H9 (cell line): ENCODE measurements around the gene CSF1R. TPM values are rescaled to one million over a fixed set of nuclear protein-coding genes. Genes with fewer than 3 reads are reported as not detected.

ENCODE experiments used
- DNase-seq: peaks from one replicate; pipeline ENCODE4 v3.0.0-alpha.2; 2017
- H2AFZ ChIP-seq: one replicate; pipeline ENCODE4 v1.6.1; 2013; ENCODE audit warnings: mild to moderate bottlenecking, low read length, control low read depth, moderate library complexity
- H2AK5ac ChIP-seq: 2 replicates; pipeline ENCODE4 v1.6.1; 2013; ENCODE audit warnings: low read length, control low read depth, mixed read lengths; ENCODE audit not compliant: insufficient read length
- H2BK120ac ChIP-seq: one replicate; pipeline ENCODE4 v1.6.1; 2013; ENCODE audit warnings: low read depth, mild to moderate bottlenecking, low read length, control low read depth, inconsistent platforms; ENCODE audit not compliant: poor library complexity, severe bottlenecking
- H2BK12ac ChIP-seq: 2 replicates; pipeline ENCODE4 v1.6.1; 2013; ENCODE audit warnings: low read length, control low read depth, mixed read lengths, low read depth; ENCODE audit not compliant: insufficient read length
- H2BK15ac ChIP-seq: 2 replicates; pipeline ENCODE4 v1.6.1; 2013; ENCODE audit warnings: low read depth, low read length, control low read depth
- H2BK20ac ChIP-seq: one replicate; pipeline ENCODE4 v1.6.1; 2013; ENCODE audit warnings: low read depth, mild to moderate bottlenecking, low read length, control low read depth, inconsistent platforms; ENCODE audit not compliant: poor library complexity, severe bottlenecking
- H2BK5ac ChIP-seq: 2 replicates; pipeline ENCODE4 v1.6.1; 2013; ENCODE audit warnings: low read length, control low read depth, mixed read lengths; ENCODE audit not compliant: insufficient read length
- H3K14ac ChIP-seq: 2 replicates; pipeline ENCODE4 v1.6.1; 2013; ENCODE audit warnings: low read length, control low read depth; ENCODE audit not compliant: insufficient read depth
- H3K18ac ChIP-seq: 2 replicates; pipeline ENCODE4 v1.6.1; 2013; ENCODE audit warnings: low read depth, mild to moderate bottlenecking, mixed read lengths, low read length, control low read depth; ENCODE audit not compliant: insufficient read length
- H3K23ac ChIP-seq: 2 replicates; pipeline ENCODE4 v1.6.1; 2013; ENCODE audit warnings: low read length, control low read depth, mixed read lengths, low read depth; ENCODE audit not compliant: insufficient read length
- H3K23me2 ChIP-seq: 2 replicates; pipeline ENCODE4 v1.6.1; 2013; ENCODE audit warnings: low read depth, mild to moderate bottlenecking, mixed read lengths, low read length, control low read depth; ENCODE audit not compliant: insufficient read length, poor library complexity, severe bottlenecking
- H3K27ac ChIP-seq: 2 replicates; pipeline ENCODE4 v1.5.1; 2013; ENCODE audit warnings: low read length, control low read depth, mixed read lengths, low read depth; ENCODE audit not compliant: insufficient read length
- H3K27me3 ChIP-seq: 2 replicates; pipeline ENCODE4 v1.6.1; 2013; ENCODE audit warnings: low read length, control low read depth, inconsistent platforms; ENCODE audit not compliant: insufficient read depth
- H3K4ac ChIP-seq: 2 replicates; pipeline ENCODE4 v1.6.1; 2013; ENCODE audit warnings: low read depth, mild to moderate bottlenecking, control low read depth, inconsistent platforms, low read length, moderate library complexity
- H3K4me1 ChIP-seq: 2 replicates; pipeline ENCODE4 v1.6.1; 2013; ENCODE audit warnings: low read length, control low read depth, inconsistent platforms; ENCODE audit not compliant: insufficient read depth
- H3K4me2 ChIP-seq: 2 replicates; pipeline ENCODE4 v1.6.1; 2013; ENCODE audit warnings: low read length, control low read depth, mixed read lengths; ENCODE audit not compliant: insufficient read length, insufficient read depth
- H3K56ac ChIP-seq: 2 replicates; pipeline ENCODE4 v1.6.1; 2013; ENCODE audit warnings: low read depth, mild to moderate bottlenecking, mixed read lengths, low read length, control low read depth; ENCODE audit not compliant: insufficient read length
- H3K79me1 ChIP-seq: 2 replicates; pipeline ENCODE4 v1.6.1; 2013; ENCODE audit warnings: low read depth, mild to moderate bottlenecking, moderate library complexity, low read length, control low read depth, inconsistent platforms; ENCODE audit not compliant: insufficient read depth, poor library complexity, severe bottlenecking
- H3K79me2 ChIP-seq: 2 replicates; pipeline ENCODE4 v1.6.1; 2013; ENCODE audit warnings: low read length, control low read depth, inconsistent platforms; ENCODE audit not compliant: insufficient read depth
- H3K9ac ChIP-seq: 2 replicates; pipeline ENCODE4 v1.6.1; 2013; ENCODE audit warnings: low read length, control low read depth, mixed read lengths; ENCODE audit not compliant: insufficient read length; ENCODE audit errors: extremely low read depth
- H3K9me3 ChIP-seq: one replicate; pipeline ENCODE4 v1.6.1; 2013; ENCODE audit warnings: low read depth, low read length, inconsistent platforms; ENCODE audit not compliant: control insufficient read depth
- H3T11ph ChIP-seq: one replicate; pipeline ENCODE4 v1.6.1; 2013; ENCODE audit warnings: mild to moderate bottlenecking, low read length, control low read depth, inconsistent platforms
- H4K20me1 ChIP-seq: one replicate; pipeline ENCODE4 v1.6.1; 2013; ENCODE audit not compliant: control insufficient read depth, insufficient read length, insufficient read depth
- H4K5ac ChIP-seq: 2 replicates; pipeline ENCODE4 v1.6.1; 2013; ENCODE audit warnings: low read depth, mild to moderate bottlenecking, mixed read lengths, low read length, control low read depth; ENCODE audit not compliant: insufficient read length
- H4K8ac ChIP-seq: replicated peaks from 2 replicates; pipeline ENCODE4 v1.6.1; 2013; ENCODE audit warnings: low read length, control low read depth, mixed read lengths, low read depth; ENCODE audit not compliant: insufficient read length
- H4K91ac ChIP-seq: 2 replicates; pipeline ENCODE4 v1.6.1; 2013; ENCODE audit warnings: low read depth, mild to moderate bottlenecking, moderate library complexity, mixed read lengths, low read length, control low read depth; ENCODE audit not compliant: insufficient read length
- H3K27ac Mint-ChIP-seq, 3 experiments: 2 replicates in 2 of 3; 3 replicates in 1 of 3; pipeline ENCODE4 v1.8.0; 2020 to 2021; ENCODE audit warnings: mixed read lengths in 3 of 3, mild to moderate bottlenecking in 1 of 3, moderate library complexity in 1 of 3
- H3K27me3 Mint-ChIP-seq: 2 replicates; pipeline ENCODE4 v1.8.0; 2021; ENCODE audit warnings: low read depth, mild to moderate bottlenecking, moderate library complexity, mixed read lengths
- H3K36me3 Mint-ChIP-seq, 3 experiments: 2 replicates in 2 of 3; 3 replicates in 1 of 3; pipeline ENCODE4 v1.8.0; 2020 to 2021; ENCODE audit warnings: low read depth in 3 of 3, mixed read lengths in 3 of 3; ENCODE audit not compliant: insufficient read depth in 1 of 3
- H3K4me1 Mint-ChIP-seq, 2 experiments: 2 replicates each; pipeline ENCODE4 v1.8.0; 2020; ENCODE audit warnings: mixed read lengths in 2 of 2
- H3K4me3 Mint-ChIP-seq, 2 experiments: 2 replicates in 1 of 2; 3 replicates in 1 of 2; pipeline ENCODE4 v1.8.0; 2020 to 2021; ENCODE audit warnings: mild to moderate bottlenecking in 2 of 2, mixed read lengths in 2 of 2, moderate library complexity in 1 of 2
- H3K9me3 Mint-ChIP-seq, 2 experiments: 2 replicates in 1 of 2; 3 replicates in 1 of 2; pipeline ENCODE4 v1.8.0; 2020; ENCODE audit warnings: mild to moderate bottlenecking in 2 of 2, mixed read lengths in 2 of 2, moderate library complexity in 1 of 2
- CTCF ChIP-seq: fragments of 200-600 bp; sonication (generic); conservative IDR thresholded peaks from 3 replicates; pipeline ENCODE4 v1.8.0; 2021; ENCODE audit warnings: antibody characterized with exemption, mild to moderate bottlenecking
- WGBS: extraction: QIAGEN DNeasy Blood & Tissue Kit; methylation state at CpG from one replicate; pipeline ENCODE4 v1.1.7; 2013; ENCODE audit warnings: missing lambda C conversion rate, low lambda C conversion rate, mixed read lengths; ENCODE audit not compliant: insufficient read length; ENCODE audit errors: extremely low coverage; 5-methylcytosine and 5-hydroxymethylcytosine counted together
- total RNA-seq: library from RNA; stranded (reverse); gene quantifications from 2 replicates; pipeline ENCODE4 v1.2.1, GENCODE V29; 2021

CSF1R gene
- total RNA-seq, 1 experiment from 2014 or later = 0.13 TPM

DNA sequence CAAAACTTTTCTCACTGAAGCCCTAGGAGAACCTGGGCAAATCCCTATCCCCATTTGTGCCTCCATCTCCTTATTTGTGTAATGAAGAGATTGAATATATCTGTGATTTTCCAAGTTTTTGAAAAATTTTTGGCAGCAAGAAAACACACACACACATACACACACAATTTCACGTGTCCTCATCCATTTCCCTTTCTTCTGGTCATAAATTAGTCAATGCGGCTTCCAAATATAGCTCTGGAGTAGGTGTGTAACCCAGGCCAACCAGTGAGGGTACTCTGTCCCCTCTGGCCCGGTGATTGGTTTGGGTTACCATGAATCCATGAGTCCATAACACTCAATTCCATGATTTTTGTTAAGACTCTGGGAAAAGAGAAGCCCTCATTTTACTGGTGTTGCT is 12.7 kb downstream of the CSF1R start:
- Mint-ChIP-seq H3K9me3 (no peaks in the 10 kb centered on the region; a peak in 1 of 5 replicates), H3K4me1 (peaks cover 0 to 8% of the 10 kb centered on the region in 2 experiments; a peak in 1 of 4 replicates), H3K4me3 (no peak overlapping the region), H3K36me3 (no peaks in the 10 kb centered on the region), H3K27me3 (peaks cover 6% of the 10 kb centered on the region), H3K27ac (no peak overlapping the region)
- H3K79me2 ChIP-seq = no peaks in the 10 kb centered on the region
- H2AK5ac ChIP-seq = no peak overlapping the region
- no peak overlapping the region for H3K4me2 ChIP-seq
- H3K27ac ChIP-seq = no peak overlapping the region
- no peak overlapping the region for H2BK15ac ChIP-seq
- H3K23me2 ChIP-seq = no peaks in the 10 kb centered on the region
- H2AFZ ChIP-seq = no peak overlapping the region
- H4K20me1 ChIP-seq = no peaks in the 10 kb centered on the region
- H3K23ac ChIP-seq = no peak overlapping the region
- H3K4ac ChIP-seq = no peak overlapping the region
- H4K8ac ChIP-seq = no peak overlapping the region
- no peak overlapping the region for H3K56ac ChIP-seq
- no peaks in the 10 kb centered on the region for H3K4me1 ChIP-seq
- H2BK5ac ChIP-seq = no peak overlapping the region
- H3K27me3 ChIP-seq = no peaks in the 10 kb centered on the region
- DNase-seq = no peak
- no peak overlapping the region for H4K5ac ChIP-seq
- H2BK12ac ChIP-seq = no peak overlapping the region
- no peak overlapping the region for H2BK120ac ChIP-seq
- no peak overlapping the region for H2BK20ac ChIP-seq
- H3K9me3 ChIP-seq = no peaks in the 10 kb centered on the region
- H4K91ac ChIP-seq = no peak overlapping the region
- WGBS = no CpG with 5 or more reads among the region's 3 CpGs
- no peak overlapping the region for H3T11ph ChIP-seq
- H3K79me1 ChIP-seq = no peaks in the 10 kb centered on the region
- H3K9ac ChIP-seq = no peak overlapping the region
- H3K18ac ChIP-seq = no peak overlapping the region
- H3K14ac ChIP-seq = no peak overlapping the region
- no peak for TF ChIP-seq CTCF
